ENCODE data around the gene NFIB. TPM values are rescaled to one million over a fixed set of nuclear protein-coding genes. Genes with fewer than 3 reads are reported as not detected.

Gene NFIB
- total and polyA plus RNA-seq, 8 donors = 6.7 to 624 (median 71.4) TPM

DNA sequence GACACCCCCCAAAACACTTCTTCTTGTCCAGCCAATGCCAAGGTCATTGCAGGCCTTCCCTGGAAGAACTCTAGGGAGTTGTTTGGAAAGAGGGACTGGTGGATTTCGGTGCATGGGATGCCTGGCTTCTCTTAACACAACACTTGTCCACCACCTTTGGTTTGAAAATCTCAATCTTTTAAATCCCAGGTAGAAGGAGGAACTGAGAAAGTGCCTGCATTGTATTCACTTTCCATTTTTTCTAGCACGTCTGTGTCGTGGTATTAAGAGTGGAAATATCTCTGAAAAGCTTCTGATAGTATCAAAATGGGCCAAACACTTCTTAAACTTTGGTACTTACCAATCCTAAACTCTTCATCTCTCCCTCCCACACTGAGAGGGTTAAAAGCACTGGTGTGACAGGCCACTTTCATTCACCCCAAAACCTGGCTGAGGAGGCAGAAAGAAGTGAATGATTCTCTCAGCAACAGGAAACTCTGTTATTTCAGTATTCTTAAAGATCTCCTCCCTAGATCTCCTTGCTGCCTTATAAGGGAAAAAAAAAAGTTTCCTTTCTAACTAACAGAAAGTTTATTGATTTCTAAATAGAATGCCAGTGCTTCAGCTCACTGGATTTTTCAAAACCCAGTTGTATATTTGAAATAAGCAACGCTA is 3.9 kb upstream of the NFIB start:
- Histone ChIP-seq H3K27ac (peak overlapping the region; percentile 37 to 99 (median 98)), H3K4me3 (peak overlapping the region in 3 of 4 donors; percentile 62 to 86 (median 83)), H3K36me3 (no peaks in the 10 kb centered on the region), H3K9me3 (no peaks in the 10 kb centered on the region), H3K4me1 (peaks cover 20 to 58% (median 44%) of the 10 kb centered on the region in 4 donors), H3K27me3 (peaks cover 0 to 37% (median 8%) of the 10 kb centered on the region in 3 donors)
- WGBS, 5 donors = 51 to 71% (median 61%) methylated on average over 4 of the region's 4 CpGs
- intact Hi-C loops (cut with DNase I; ENCODE audit: low total_unique reads) = no loop called here
- no peak for TF ChIP-seq POLR2AphosphoS5 (IDR thresholded peaks at IDR 0.05)
- no peak for TF ChIP-seq EP300 (IDR thresholded peaks at IDR 0.05)
- no peak for TF ChIP-seq CTCF (IDR thresholded peaks at IDR 0.05)
- no peak for TF ChIP-seq POLR2A (IDR thresholded peaks at IDR 0.05)
- no peak for DNase-seq

DNA sequence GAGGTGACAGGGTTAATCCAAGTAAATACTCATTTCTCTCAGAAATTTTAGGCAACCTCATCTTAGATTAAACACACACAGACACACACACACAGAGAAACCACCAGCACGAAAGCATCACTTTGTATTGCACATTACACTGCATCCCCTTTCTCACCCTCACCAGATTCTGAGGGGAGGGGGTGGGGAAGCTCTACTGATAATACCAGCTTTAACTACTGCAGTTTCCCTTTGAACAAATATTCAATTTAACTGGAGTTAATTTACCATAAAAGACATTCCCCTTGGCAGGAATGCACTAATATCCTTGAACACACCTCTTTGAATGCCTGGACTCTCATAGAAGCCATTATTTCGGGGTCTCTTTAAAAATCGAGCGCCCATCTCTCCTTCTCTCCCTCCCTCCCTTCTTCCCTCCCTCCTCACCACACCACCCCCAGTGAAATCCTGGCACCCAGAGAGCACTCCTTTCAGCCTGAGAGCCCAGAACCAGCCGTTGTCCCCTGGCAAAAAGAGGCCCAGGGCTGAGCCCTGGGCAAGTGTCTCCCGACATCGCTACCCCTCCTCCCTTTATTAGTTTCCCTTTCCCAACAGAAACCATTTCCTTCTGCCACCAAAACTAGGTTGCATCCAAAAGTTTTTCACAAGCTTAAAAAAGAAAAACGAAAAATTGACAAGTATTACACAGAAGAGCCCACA is 2.8 kb upstream of the NFIB start:
- no peak for TF ChIP-seq POLR2AphosphoS5 (IDR thresholded peaks at IDR 0.05)
- TF ChIP-seq EP300 (IDR thresholded peaks at IDR 0.05) = no peak
- TF ChIP-seq CTCF (IDR thresholded peaks at IDR 0.05) = no peak
- TF ChIP-seq POLR2A (IDR thresholded peaks at IDR 0.05) = no peak
- WGBS, 5 donors = 53 to 65% (median 57%) methylated on average over 8 of the region's 8 CpGs
- Histone ChIP-seq H3K27me3 (peaks cover 0 to 44% (median 10%) of the 10 kb centered on the region in 3 donors), H3K36me3 (no peaks in the 10 kb centered on the region), H3K4me3 (peak overlapping the region; percentile 62 to 86 (median 76)), H3K9me3 (no peaks in the 10 kb centered on the region), H3K27ac (peak overlapping the region; percentile 50 to 99 (median 98)), H3K4me1 (peaks cover 20 to 57% (median 44%) of the 10 kb centered on the region in 4 donors)
- peak in 1 of 2 donors; percentile 55 for DNase-seq
- intact Hi-C loops (cut with DNase I; ENCODE audit: low total_unique reads) = no loop called here

DNA sequence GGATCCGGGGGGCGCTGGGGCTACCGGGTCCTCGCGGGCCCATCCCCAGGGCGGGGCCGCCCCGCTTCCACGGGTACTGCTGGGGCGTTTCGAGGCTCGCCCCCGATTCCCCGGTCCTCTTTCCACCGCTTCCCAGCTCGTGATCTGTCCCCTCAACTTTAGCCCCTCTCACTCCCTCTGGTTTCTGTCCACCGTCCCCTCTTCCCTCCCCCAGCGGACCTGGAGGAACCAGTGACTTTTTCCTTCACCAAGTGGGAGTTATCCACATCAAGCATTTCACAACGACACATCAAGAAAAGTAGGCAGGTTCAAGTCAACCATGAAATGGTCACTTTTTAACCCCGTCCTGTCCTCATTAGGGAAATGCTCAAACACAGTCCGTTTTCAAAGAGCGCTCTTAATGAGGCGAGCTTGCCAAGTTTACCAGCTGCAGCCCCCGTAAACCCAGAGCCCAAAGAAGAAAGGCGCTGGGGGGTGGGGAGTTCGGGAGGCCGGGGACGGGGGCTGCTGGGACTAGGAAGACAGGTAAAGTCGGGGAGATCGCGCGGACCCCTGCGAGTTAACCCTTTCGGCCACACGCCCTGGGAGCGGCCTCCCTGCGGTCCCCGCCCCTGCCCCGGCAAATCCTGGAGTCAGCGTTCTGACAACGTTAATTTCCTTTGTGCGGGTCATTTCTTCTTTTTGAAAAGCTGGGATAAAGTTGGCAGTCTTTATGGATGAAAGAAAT is 2.1 kb upstream of the NFIB start:
- H3K36me3 ChIP-seq = no peaks in the 10 kb centered on the region
- peak in 1 of 2 donors; percentile 81 for DNase-seq
- WGBS, 5 donors = 3 to 9% (median 6%) methylated on average over 37 to 42 of the region's 42 CpGs
- intact Hi-C loops (cut with DNase I; ENCODE audit: low total_unique reads) = no loop called here
- H3K4me3 ChIP-seq = peak overlapping the region; percentile 62 to 86 (median 76)
- TF ChIP-seq CTCF (IDR thresholded peaks at IDR 0.05) (no peak), EP300 (IDR thresholded peaks at IDR 0.05) (no peak), POLR2A (IDR thresholded peaks at IDR 0.05) (no peak), POLR2AphosphoS5 (IDR thresholded peaks at IDR 0.05) (no peak)
- H3K27ac ChIP-seq = peak overlapping the region; percentile 89 to 99 (median 98)
- H3K27me3 ChIP-seq = peaks cover 0 to 44% (median 10%) of the 10 kb centered on the region in 3 donors
- H3K9me3 ChIP-seq = no peaks in the 10 kb centered on the region
- peaks cover 20 to 56% (median 43%) of the 10 kb centered on the region in 4 donors for H3K4me1 ChIP-seq

Measured in stomach (tissue), 9 donors.